NCI-H2227 (cell line): ENCODE data around the gene CNTNAP2.
"Not testable (repeated sequence)": the region's sequence is repeated elsewhere in the genome, so short reads cannot be mapped to it uniquely, and the experiment has no call there.

Experiments used
- DNase-seq: peaks from one replicate; lab custom pipeline; 2025; ENCODE audit not compliant: unreplicated experiment; lab: John Stamatoyannopoulos, UW

Gene CNTNAP2

GRCh38 chr7:148042935-148043631 lies 1926.5 kb downstream of the CNTNAP2 start:
- no peak for DNase-seq

- no peak for DNase-seq
Observed at GRCh38 chr7:148044173-148044572, 1927.6 kb downstream of the CNTNAP2 start.

GRCh38 chr7:148045521-148045920 lies 1928.9 kb downstream of the CNTNAP2 start:
- DNase-seq = peak; percentile 12

- DNase-seq = no peak
Observed at GRCh38 chr7:148049068-148049467, 1932.5 kb downstream of the CNTNAP2 start.

- DNase-seq = peak; percentile 11
Observed at GRCh38 chr7:148050492-148051158, 1934.0 kb downstream of the CNTNAP2 start.

- DNase-seq = no peak
Observed at GRCh38 chr7:148056406-148056805, 1939.8 kb downstream of the CNTNAP2 start.

- no peak for DNase-seq
Observed at GRCh38 chr7:148058092-148058491, 1941.5 kb downstream of the CNTNAP2 start.

- DNase-seq = no peak
Observed at GRCh38 chr7:148058753-148059152, 1942.2 kb downstream of the CNTNAP2 start.

- no peak for DNase-seq
Observed at GRCh38 chr7:148060724-148061123, 1944.1 kb downstream of the CNTNAP2 start.

GRCh38 chr7:148078111-148078510 lies 1961.5 kb downstream of the CNTNAP2 start:
- DNase-seq = not testable (repeated sequence)

GRCh38 chr7:148079206-148080080 lies 1962.8 kb downstream of the CNTNAP2 start:
- no peak for DNase-seq

GRCh38 chr7:148083448-148083847 lies 1966.8 kb downstream of the CNTNAP2 start:
- no peak for DNase-seq

- peak; percentile 82 for DNase-seq
Observed at GRCh38 chr7:148084138-148084537, 1967.5 kb downstream of the CNTNAP2 start.

GRCh38 chr7:148091882-148092281 lies 1975.3 kb downstream of the CNTNAP2 start:
- no peak for DNase-seq

GRCh38 chr7:148093375-148094166 lies 1977.0 kb downstream of the CNTNAP2 start:
- DNase-seq = no peak

GRCh38 chr7:148095066-148095465 lies 1978.5 kb downstream of the CNTNAP2 start:
- DNase-seq = peak; percentile 12

- no peak for DNase-seq
Observed at GRCh38 chr7:148104136-148104716, 1987.6 kb downstream of the CNTNAP2 start.

GRCh38 chr7:148104924-148105323 lies 1988.3 kb downstream of the CNTNAP2 start:
- no peak for DNase-seq

- no peak for DNase-seq
Observed at GRCh38 chr7:148105853-148106252, 1989.3 kb downstream of the CNTNAP2 start.

GRCh38 chr7:148107443-148108127 lies 1991.0 kb downstream of the CNTNAP2 start:
- DNase-seq = no peak
